ENCODE measurements around the gene PLCD3. TPM values are rescaled to one million over a fixed set of nuclear protein-coding genes. Genes with fewer than 3 reads are reported as not detected.

The PLCD3 gene
- total RNA-seq, 1 donor from 2014 or later: 54.0 TPM

GRCh38 chr17:45104029-45104428 is 28.3 kb downstream of the PLCD3 start:
- Mint-ChIP-seq H3K27me3 (ENCODE audit: low read depth) (no peaks in the 10 kb centered on the region), H3K4me1 (peaks cover 26% of the 10 kb centered on the region), H3K27ac (no peak overlapping the region), H3K36me3 (peaks cover 23% of the 10 kb centered on the region), H3K9me3 (no peaks in the 10 kb centered on the region), H3K4me3 (no peak overlapping the region)
- DNase-seq (ENCODE audit: low spot score in 2 of 2, unreplicated experiment in 2 of 2): no peak
- TF ChIP-seq, protein P1, sequence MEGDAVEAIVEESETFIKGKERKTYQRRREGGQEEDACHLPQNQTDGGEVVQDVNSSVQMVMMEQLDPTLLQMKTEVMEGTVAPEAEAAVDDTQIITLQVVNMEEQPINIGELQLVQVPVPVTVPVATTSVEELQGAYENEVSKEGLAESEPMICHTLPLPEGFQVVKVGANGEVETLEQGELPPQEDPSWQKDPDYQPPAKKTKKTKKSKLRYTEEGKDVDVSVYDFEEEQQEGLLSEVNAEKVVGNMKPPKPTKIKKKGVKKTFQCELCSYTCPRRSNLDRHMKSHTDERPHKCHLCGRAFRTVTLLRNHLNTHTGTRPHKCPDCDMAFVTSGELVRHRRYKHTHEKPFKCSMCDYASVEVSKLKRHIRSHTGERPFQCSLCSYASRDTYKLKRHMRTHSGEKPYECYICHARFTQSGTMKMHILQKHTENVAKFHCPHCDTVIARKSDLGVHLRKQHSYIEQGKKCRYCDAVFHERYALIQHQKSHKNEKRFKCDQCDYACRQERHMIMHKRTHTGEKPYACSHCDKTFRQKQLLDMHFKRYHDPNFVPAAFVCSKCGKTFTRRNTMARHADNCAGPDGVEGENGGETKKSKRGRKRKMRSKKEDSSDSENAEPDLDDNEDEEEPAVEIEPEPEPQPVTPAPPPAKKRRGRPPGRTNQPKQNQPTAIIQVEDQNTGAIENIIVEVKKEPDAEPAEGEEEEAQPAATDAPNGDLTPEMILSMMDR (IDR thresholded peaks at IDR 0.05; ENCODE audit: unreplicated experiment): no peak

DNA sequence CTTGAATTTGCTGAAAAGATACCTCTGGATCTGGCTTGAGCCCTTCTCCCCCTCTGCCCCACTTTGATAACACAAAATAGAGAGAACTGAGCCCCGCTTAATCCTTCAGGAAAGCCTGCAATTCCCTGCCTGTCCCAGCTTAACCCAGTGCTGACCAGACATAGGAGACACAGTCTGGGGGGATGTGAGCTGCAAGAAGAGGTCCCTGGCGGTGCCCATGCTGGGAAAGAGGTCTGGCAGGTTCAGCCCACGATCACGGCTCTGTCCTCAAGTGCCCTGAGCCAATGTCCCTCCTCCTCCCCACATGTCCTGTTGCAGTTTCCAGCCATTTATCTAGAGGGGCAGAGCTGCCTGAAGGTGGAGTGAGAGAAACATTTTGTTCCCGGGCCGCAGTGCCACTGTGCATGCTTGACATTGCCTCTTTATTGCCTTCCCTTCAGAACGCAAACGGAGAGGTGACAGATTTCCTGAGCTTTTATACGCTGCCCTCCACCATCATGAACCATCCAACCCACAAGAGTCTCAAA is 29.0 kb downstream of the PLCD3 start:
- Mint-ChIP-seq H3K36me3 (peaks cover 28% of the 10 kb centered on the region), H3K27ac (peak overlapping the region; percentile 99), H3K9me3 (no peaks in the 10 kb centered on the region), H3K4me1 (peaks cover 32% of the 10 kb centered on the region), H3K4me3 (no peak overlapping the region), H3K27me3 (ENCODE audit: low read depth) (no peaks in the 10 kb centered on the region)
- no peak for DNase-seq (ENCODE audit: low spot score in 2 of 2, unreplicated experiment in 2 of 2)
- TF ChIP-seq, protein P1 (IDR thresholded peaks at IDR 0.05; ENCODE audit: unreplicated experiment): no peak

GRCh38 chr17:45102856-45103255 is 29.5 kb downstream of the PLCD3 start:
- peak overlapping the region; percentile 99 for H3K27ac Mint-ChIP-seq
- H3K9me3 Mint-ChIP-seq: no peaks in the 10 kb centered on the region
- peaks cover 28% of the 10 kb centered on the region for H3K36me3 Mint-ChIP-seq
- DNase-seq (ENCODE audit: low spot score in 2 of 2, unreplicated experiment in 2 of 2): no peak
- no peaks in the 10 kb centered on the region for H3K27me3 Mint-ChIP-seq (ENCODE audit: low read depth)
- H3K4me1 Mint-ChIP-seq: peaks cover 32% of the 10 kb centered on the region
- no peak overlapping the region for H3K4me3 Mint-ChIP-seq
- TF ChIP-seq, protein P1 (IDR thresholded peaks at IDR 0.05; ENCODE audit: unreplicated experiment): no peak

- Mint-ChIP-seq H3K27ac (peak overlapping the region; percentile 99), H3K4me3 (peak overlapping the region; percentile 35), H3K9me3 (no peaks in the 10 kb centered on the region), H3K36me3 (peaks cover 31% of the 10 kb centered on the region), H3K27me3 (ENCODE audit: low read depth) (no peaks in the 10 kb centered on the region), H3K4me1 (peaks cover 32% of the 10 kb centered on the region)
- TF ChIP-seq, protein P1 (IDR thresholded peaks at IDR 0.05; ENCODE audit: unreplicated experiment): no peak
- DNase-seq (ENCODE audit: low spot score in 2 of 2, unreplicated experiment in 2 of 2): peak in 1 of 2 experiments; percentile 43
These were observed 30.2 kb downstream of the PLCD3 start for GRCh38 chr17:45101883-45102811.

- Mint-ChIP-seq H3K27ac (peak overlapping the region; percentile 99), H3K36me3 (peaks cover 29% of the 10 kb centered on the region), H3K4me3 (no peak overlapping the region), H3K9me3 (no peaks in the 10 kb centered on the region), H3K4me1 (peaks cover 32% of the 10 kb centered on the region), H3K27me3 (ENCODE audit: low read depth) (no peaks in the 10 kb centered on the region)
- DNase-seq (ENCODE audit: low spot score in 2 of 2, unreplicated experiment in 2 of 2): no peak
- TF ChIP-seq, protein P1 (IDR thresholded peaks at IDR 0.05; ENCODE audit: unreplicated experiment): no peak
These were observed 30.8 kb downstream of the PLCD3 start for GRCh38 chr17:45101546-45101882.

Measured in mesothelial cell of epicardium (in vitro differentiated cells).